ENCODE measurements around the gene DUS3L. TPM values are rescaled to one million over a fixed set of nuclear protein-coding genes. Genes with fewer than 3 reads are reported as not detected.

Gene DUS3L
- total RNA-seq, 1 experiment from 2014 or later: 39.3 TPM

DNA sequence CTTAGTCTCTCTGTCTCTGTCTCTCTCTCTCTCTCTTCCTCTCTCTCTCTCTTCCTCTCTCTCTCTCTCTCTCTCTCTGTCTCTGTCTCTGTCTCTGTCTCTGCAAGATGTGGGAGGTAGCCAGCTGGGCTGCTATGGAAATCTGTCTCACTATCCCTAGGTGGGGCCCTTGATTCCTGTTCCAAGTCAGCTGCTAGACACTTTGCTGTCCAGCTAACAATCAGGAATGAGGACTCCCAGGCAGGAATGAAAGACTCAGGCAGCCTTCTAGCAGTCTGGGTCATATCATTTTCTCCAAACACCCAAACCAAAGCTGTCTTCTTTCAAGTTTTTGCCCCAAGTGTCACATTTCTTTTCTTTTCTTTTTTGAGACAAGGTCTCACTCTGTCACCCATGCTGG lies 47.3 kb downstream of the DUS3L start:
- CTCF ChIA-PET: interaction anchor here (0.7 kb wide), 1 partner anchor 23 kb away, joined by 3 read pairs; the partner anchor contains the start of gene CATSPERD
- POLR2A ChIA-PET: no interaction called here
- no peak overlapping the region for H3K4me3 Mint-ChIP-seq
- no peak overlapping the region for H3K27ac Mint-ChIP-seq
- TF ChIP-seq IRF2 (CRISPR knock-in tag; IDR thresholded peaks at IDR 0.05; ENCODE audit: borderline replicate concordance, low read depth) (no peak), TCF7 (CRISPR knock-in tag; IDR thresholded peaks at IDR 0.05; ENCODE audit: low read depth) (no peak)
- H3K9me3 Mint-ChIP-seq: peaks cover 8% of the 10 kb centered on the region
- peaks cover 16% of the 10 kb centered on the region for H3K27me3 Mint-ChIP-seq (ENCODE audit: low read depth)
- ATAC-seq: no peak
- no peaks in the 10 kb centered on the region for H3K4me1 Mint-ChIP-seq
- H3K36me3 Mint-ChIP-seq: no peaks in the 10 kb centered on the region
- DNase-seq (ENCODE audit: low spot score): no peak

GRCh38 chr19:5742051-5742450 lies 48.9 kb downstream of the DUS3L start:
- Mint-ChIP-seq H3K9me3 (peaks cover 8% of the 10 kb centered on the region), H3K27ac (no peak overlapping the region; the same call in 1 of the 2 replicates), H3K27me3 (ENCODE audit: low read depth) (peaks cover 16% of the 10 kb centered on the region), H3K36me3 (no peaks in the 10 kb centered on the region), H3K4me3 (no peak overlapping the region), H3K4me1 (no peaks in the 10 kb centered on the region)
- ATAC-seq: no peak
- TF ChIP-seq, protein P1, sequence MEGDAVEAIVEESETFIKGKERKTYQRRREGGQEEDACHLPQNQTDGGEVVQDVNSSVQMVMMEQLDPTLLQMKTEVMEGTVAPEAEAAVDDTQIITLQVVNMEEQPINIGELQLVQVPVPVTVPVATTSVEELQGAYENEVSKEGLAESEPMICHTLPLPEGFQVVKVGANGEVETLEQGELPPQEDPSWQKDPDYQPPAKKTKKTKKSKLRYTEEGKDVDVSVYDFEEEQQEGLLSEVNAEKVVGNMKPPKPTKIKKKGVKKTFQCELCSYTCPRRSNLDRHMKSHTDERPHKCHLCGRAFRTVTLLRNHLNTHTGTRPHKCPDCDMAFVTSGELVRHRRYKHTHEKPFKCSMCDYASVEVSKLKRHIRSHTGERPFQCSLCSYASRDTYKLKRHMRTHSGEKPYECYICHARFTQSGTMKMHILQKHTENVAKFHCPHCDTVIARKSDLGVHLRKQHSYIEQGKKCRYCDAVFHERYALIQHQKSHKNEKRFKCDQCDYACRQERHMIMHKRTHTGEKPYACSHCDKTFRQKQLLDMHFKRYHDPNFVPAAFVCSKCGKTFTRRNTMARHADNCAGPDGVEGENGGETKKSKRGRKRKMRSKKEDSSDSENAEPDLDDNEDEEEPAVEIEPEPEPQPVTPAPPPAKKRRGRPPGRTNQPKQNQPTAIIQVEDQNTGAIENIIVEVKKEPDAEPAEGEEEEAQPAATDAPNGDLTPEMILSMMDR (IDR thresholded peaks at IDR 0.05): no peak
- TF ChIP-seq SP1 (CRISPR knock-in tag; conservative IDR thresholded peaks at IDR 0.05): no peak
- no peak for TF ChIP-seq ERG (CRISPR knock-in tag; IDR thresholded peaks at IDR 0.05)
- TF ChIP-seq, protein P2, sequence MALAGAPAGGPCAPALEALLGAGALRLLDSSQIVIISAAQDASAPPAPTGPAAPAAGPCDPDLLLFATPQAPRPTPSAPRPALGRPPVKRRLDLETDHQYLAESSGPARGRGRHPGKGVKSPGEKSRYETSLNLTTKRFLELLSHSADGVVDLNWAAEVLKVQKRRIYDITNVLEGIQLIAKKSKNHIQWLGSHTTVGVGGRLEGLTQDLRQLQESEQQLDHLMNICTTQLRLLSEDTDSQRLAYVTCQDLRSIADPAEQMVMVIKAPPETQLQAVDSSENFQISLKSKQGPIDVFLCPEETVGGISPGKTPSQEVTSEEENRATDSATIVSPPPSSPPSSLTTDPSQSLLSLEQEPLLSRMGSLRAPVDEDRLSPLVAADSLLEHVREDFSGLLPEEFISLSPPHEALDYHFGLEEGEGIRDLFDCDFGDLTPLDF (CRISPR knock-in tag; IDR thresholded peaks at IDR 0.05): no peak
- TF ChIP-seq, protein P3, sequence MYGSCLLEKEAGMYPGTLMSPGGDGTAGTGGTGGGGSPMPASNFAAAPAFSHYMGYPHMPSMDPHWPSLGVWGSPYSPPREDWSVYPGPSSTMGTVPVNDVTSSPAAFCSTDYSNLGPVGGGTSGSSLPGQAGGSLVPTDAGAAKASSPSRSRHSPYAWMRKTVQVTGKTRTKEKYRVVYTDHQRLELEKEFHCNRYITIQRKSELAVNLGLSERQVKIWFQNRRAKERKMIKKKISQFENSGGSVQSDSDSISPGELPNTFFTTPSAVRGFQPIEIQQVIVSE (CRISPR knock-in tag; IDR thresholded peaks at IDR 0.05; ENCODE audit: borderline replicate concordance): no peak
- TF ChIP-seq NFATC4 (CRISPR knock-in tag; IDR thresholded peaks at IDR 0.05): no peak
- TF ChIP-seq CREB1 (CRISPR knock-in tag; IDR thresholded peaks at IDR 0.05): no peak
- TF ChIP-seq SOX15 (CRISPR knock-in tag; IDR thresholded peaks at IDR 0.05): no peak
- no peak for TF ChIP-seq ZBTB21 (CRISPR knock-in tag; IDR thresholded peaks at IDR 0.05; ENCODE audit: borderline replicate concordance)
- no peak for TF ChIP-seq PRRX2 (CRISPR knock-in tag; IDR thresholded peaks at IDR 0.05)
- no peak for TF ChIP-seq STAT6 (CRISPR knock-in tag; conservative IDR thresholded peaks at IDR 0.05; ENCODE audit: low read depth)
- no peak for TF ChIP-seq HMGA2 (CRISPR knock-in tag; IDR thresholded peaks at IDR 0.05)
- no peak for TF ChIP-seq RELA (CRISPR knock-in tag; IDR thresholded peaks at IDR 0.05; ENCODE audit: borderline replicate concordance)
- no peak for TF ChIP-seq RORB (CRISPR knock-in tag; IDR thresholded peaks at IDR 0.05)
- no peak for TF ChIP-seq TP53 (CRISPR knock-in tag; IDR thresholded peaks at IDR 0.05)
- TF ChIP-seq, protein P4, sequence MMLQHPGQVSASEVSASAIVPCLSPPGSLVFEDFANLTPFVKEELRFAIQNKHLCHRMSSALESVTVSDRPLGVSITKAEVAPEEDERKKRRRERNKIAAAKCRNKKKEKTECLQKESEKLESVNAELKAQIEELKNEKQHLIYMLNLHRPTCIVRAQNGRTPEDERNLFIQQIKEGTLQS (CRISPR knock-in tag; conservative IDR thresholded peaks at IDR 0.05): no peak
- TF ChIP-seq KAT7 (CRISPR knock-in tag; IDR thresholded peaks at IDR 0.05; ENCODE audit: borderline replicate concordance): no peak
- TF ChIP-seq FOXP4 (CRISPR knock-in tag; IDR thresholded peaks at IDR 0.05): no peak
- DNase-seq (ENCODE audit: low spot score): no peak
- ChIA-PET POLR2A (no interaction called here), CTCF (no interaction called here)

All from WTC11 (cell line).